ENCODE results near the gene POC1A.

POC1A gene

DNA sequence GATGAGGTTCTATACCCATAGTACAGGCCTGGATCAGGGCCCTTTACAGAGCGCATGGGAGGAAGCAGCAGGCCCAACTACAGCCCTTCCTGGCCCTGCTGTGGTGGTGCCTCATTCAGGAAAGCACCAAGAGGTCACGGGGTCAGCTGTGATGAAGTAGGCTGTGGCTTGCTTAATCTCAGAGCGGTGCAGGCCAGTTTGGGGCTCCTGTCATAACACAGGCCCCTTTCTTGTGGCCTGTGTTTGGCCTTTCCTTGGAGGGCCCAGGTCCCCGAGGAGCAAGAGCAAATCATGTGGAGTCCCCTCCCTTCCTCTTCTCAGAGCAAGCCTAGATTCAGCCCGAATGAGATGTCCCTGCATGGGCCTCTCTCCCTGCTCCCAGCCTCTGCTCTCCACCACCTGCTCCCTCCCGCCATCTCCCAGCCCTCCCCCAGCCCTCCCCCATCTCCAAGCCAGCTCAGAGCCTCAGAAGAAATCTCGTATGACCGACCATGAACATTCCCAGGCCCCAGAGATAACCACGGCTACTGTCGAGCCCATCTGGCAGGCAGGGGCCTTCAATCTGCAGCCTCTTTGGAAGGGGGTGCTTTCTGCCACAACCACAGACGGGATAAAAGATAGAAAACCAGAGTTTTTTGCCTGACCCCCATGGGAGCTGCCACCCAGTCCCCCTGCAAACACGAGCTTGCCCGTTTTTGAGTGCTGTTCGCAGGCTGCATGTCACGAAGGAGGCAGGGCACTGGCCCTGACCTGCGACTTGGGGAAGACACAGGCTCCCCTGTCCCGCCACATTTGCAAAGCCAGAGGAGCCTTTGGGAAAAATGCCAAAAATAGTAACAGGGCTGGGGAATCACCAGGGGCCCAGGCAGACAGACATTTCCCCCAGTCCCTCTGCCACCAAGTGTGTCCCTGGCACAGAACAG, 65.5 kb downstream of the POC1A start:
- TF ChIP-seq, protein P1, sequence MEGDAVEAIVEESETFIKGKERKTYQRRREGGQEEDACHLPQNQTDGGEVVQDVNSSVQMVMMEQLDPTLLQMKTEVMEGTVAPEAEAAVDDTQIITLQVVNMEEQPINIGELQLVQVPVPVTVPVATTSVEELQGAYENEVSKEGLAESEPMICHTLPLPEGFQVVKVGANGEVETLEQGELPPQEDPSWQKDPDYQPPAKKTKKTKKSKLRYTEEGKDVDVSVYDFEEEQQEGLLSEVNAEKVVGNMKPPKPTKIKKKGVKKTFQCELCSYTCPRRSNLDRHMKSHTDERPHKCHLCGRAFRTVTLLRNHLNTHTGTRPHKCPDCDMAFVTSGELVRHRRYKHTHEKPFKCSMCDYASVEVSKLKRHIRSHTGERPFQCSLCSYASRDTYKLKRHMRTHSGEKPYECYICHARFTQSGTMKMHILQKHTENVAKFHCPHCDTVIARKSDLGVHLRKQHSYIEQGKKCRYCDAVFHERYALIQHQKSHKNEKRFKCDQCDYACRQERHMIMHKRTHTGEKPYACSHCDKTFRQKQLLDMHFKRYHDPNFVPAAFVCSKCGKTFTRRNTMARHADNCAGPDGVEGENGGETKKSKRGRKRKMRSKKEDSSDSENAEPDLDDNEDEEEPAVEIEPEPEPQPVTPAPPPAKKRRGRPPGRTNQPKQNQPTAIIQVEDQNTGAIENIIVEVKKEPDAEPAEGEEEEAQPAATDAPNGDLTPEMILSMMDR (IDR thresholded peaks at IDR 0.05; ENCODE audit: insufficient read depth, low read length, missing control alignments), result no peak

DNA sequence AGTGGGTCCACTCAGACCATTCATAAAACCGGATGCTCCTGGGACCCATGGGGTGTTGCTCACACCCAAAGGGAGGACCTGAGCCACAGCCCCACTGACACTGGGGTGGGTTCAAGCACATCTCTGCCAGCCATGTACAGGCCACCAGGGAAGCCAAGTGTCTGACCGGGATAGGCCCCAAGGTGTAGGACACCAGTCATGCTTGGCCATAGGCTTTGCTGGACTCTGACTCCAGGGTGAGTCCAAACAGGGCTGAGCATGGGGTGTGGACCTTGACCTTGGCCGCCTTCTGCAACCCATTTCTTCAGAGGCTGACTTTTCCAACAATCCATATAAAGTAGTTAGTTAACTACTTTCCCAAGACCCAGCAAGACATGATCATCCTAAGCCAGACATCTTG, 66.5 kb downstream of the POC1A start:
- no peak overlapping the region for H3K4me3 ChIP-seq (ENCODE audit: low read depth, low read length)
- TF ChIP-seq, protein P1 (IDR thresholded peaks at IDR 0.05; ENCODE audit: insufficient read depth, low read length, missing control alignments), result no peak
- DNase-seq (ENCODE audit: low read depth, low spot score), result no peak
- POLR2A ChIA-PET, result interaction anchor here (0.9 to 1.0 kb wide), 2 partner anchors 20 to 31 kb away, joined by 4 to 5 read pairs; no protein-coding TSS in a partner anchor
- CTCF ChIA-PET, result interaction anchor here (0.9 to 2.5 kb wide), 8 partner anchors 11 to 86 kb away, joined by 3 to 9 read pairs (median 6); no protein-coding TSS in a partner anchor

More for the DNA sequence above, 65.5 kb downstream of the POC1A start:
- no peak for DNase-seq (ENCODE audit: low read depth, low spot score)
- POLR2A ChIA-PET, result no interaction called here
- CTCF ChIA-PET, result interaction anchor here (1.2 to 2.5 kb wide), 3 partner anchors 12 to 32 kb away, joined by 4 to 8 read pairs (median 4); no protein-coding TSS in a partner anchor
- no peak overlapping the region for H3K4me3 ChIP-seq (ENCODE audit: low read depth, low read length)

DNA sequence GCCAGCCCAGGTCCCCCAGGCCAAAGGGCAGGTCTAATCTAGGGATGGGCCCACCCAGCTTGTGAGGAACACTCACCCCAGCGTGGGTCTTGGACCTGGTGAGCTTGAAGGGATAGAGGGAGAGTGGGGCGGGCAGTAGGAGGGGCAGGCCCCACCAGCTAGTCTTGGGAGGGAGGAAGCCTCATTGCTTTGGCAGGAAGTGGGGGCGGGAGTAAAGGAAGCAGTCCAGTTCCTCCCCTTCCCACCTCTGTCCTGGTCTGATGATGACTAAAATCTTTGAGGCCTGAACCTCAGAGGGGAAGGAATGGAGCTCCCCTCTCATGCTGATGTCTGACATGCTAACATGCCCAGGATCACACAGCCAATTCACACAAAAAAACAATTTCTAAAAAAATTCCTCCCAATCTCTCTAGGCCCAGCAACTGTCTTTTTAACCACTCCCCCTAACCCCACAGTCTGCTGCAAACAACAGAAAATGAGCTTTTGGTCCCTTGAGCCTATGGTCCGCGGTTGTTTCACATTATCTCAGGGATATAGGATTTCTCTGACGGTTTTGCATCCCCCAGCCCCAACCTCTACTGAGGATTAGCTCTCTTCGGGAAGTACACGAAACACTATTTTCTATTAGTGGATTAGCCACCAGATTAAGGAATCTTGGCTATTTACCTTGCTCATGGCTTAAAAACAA, 67.1 kb downstream of the POC1A start:
- DNase-seq (ENCODE audit: low read depth, low spot score), result no peak
- ChIA-PET CTCF (interaction anchor here (0.9 to 2.5 kb wide), 10 partner anchors 10 to 86 kb away, joined by 3 to 9 read pairs (median 4); no protein-coding TSS in a partner anchor), POLR2A (interaction anchor here (0.9 to 1.0 kb wide), 2 partner anchors 19 to 30 kb away, joined by 4 to 5 read pairs; no protein-coding TSS in a partner anchor)
- H3K4me3 ChIP-seq (ENCODE audit: low read depth, low read length), result no peak overlapping the region
- TF ChIP-seq, protein P1 (IDR thresholded peaks at IDR 0.05; ENCODE audit: insufficient read depth, low read length, missing control alignments), result no peak

DNA sequence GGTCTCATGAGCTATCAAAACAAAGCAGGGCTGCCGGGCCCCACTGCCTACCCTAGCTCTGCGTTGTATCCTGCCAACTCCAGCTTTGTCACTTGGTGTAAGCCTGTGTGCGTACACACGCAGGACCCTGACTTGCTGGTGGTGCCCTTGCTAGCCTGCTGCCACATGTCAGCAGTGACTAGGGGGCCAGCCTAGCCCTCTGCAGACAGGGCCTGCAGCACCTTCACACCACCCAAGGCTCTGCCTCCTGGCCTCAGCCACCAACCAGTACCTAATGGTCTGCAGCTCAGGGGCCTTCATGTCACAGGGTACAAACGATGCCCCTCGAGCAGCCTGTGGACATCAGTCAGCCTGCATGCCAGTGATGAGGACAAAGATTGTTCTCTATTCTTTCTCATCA, 67.8 kb downstream of the POC1A start:
- POLR2A ChIA-PET, result no interaction called here
- H3K4me3 ChIP-seq (ENCODE audit: low read depth, low read length), result no peak overlapping the region
- DNase-seq (ENCODE audit: low read depth, low spot score), result no peak
- CTCF ChIA-PET, result interaction anchor here (1.1 to 2.1 kb wide), 6 partner anchors 29 to 85 kb away, joined by 3 to 9 read pairs (median 6); no protein-coding TSS in a partner anchor
- TF ChIP-seq, protein P1 (IDR thresholded peaks at IDR 0.05; ENCODE audit: insufficient read depth, low read length, missing control alignments), result no peak

DNA sequence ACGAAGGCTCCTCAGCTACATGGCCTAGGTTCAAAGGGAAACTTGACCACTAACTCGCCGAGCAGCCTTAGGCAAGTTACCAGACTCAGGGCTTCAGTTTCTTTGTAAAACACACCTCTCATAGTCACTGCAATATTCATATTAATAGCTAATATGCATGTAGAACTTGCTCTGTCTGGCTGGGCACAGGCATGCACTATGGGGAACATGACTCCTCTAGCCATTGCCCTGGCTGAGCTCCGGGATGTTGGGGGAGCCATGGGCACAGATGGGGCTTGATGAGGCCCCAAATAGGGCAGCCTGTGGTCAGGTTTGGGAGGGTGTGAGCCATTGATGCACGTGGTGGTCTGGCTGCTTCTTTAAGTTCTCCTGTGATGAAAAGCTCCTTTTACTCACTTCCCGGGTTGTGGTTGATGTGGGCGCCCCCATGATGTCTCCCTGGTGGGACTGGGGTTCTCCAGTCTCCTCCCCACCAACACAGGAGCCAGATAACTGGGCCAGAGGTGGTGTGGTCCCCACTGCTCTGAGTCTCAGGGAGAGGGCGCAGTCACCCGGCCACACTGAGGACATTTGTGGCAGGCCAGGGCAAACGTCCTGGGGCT, 68.4 kb downstream of the POC1A start:
- CTCF ChIA-PET, result interaction anchor here (1.0 to 2.1 kb wide), 3 partner anchors 29 to 42 kb away, joined by 3 to 4 read pairs (median 3); no protein-coding TSS in a partner anchor
- POLR2A ChIA-PET, result interaction anchor here (0.7 kb wide), 1 partner anchor 38 kb away, joined by 3 read pairs; no protein-coding TSS in a partner anchor
- no peak overlapping the region for H3K4me3 ChIP-seq (ENCODE audit: low read depth, low read length)
- DNase-seq (ENCODE audit: low read depth, low spot score), result no peak
- TF ChIP-seq, protein P1 (IDR thresholded peaks at IDR 0.05; ENCODE audit: insufficient read depth, low read length, missing control alignments), result no peak
